Activated CD8-positive, alpha-beta memory T cell treated with anti-CD3 and anti-CD28 coated beads, Interleukin-2, amount 50 U/mL, for 1 hour (primary cell): ENCODE data around the gene FCRL6.

Experiments used
- DNase-seq: peaks from one replicate; pipeline ENCODE4 v3.0.0-alpha.2; 2020; ENCODE audit errors: extremely low read depth

Gene FCRL6

DNA sequence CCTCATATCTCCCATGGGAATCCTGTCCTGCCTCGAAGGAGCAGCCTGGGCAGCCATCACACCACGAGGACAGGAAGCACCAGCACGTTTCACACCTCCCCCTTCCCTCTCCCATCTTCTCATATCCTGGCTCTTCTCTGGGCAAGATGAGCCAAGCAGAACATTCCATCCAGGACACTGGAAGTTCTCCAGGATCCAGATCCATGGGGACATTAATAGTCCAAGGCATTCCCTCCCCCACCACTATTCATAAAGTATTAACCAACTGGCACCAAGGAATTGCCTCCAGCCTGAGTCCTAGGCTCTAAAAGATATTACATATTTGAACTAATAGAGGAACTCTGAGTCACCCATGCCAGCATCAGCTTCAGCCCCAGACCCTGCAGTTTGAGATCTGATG lies 33.2 kb downstream of the FCRL6 start:
- DNase-seq: no peak

DNA sequence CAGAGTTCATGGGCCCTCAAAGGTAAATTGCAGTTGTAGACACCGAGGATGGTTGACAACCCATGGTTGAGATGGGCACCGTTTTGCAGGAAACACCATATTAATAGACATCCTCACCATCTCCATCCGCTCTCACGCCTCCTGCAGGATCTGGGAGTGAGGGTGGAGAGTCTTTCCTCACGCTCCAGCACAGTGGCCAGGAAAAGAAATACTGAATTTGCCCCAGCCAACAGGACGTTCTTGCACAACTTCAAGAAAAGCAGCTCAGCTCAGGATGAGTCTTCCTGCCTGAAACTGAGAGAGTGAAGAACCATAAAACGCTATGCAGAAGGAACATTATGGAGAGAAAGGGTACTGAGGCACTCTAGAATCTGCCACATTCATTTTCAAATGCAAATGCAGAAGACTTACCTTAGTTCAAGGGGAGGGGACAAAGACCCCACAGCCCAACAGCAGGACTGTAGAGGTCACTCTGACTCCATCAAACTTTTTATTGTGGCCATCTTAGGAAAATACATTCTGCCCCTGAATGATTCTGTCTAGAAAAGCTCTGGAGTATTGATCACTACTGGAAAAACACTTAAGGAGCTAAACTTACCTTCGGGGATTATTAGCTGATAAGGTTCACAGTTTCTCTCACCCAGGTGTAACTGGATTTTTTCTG lies 33.8 kb downstream of the FCRL6 start:
- DNase-seq: no peak

DNA sequence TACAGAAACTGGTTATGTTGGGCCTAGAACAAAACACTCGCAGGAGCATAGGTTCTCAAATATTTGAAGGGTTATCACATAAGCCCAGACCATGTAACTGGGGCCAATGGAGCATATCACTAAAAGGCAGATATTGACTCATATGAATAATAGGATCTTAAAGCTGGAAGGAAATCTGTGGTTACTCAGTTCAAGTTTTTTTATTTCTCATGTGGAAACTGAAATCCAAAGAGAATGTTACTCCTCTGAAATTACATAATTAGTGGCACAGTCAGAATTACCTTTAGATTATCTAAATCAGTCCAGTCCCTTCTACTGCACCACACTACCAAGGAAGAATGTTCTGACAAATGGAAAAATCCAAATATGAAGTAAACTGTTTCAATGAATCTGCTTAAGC lies 36.6 kb downstream of the FCRL6 start:
- DNase-seq: no peak

DNA sequence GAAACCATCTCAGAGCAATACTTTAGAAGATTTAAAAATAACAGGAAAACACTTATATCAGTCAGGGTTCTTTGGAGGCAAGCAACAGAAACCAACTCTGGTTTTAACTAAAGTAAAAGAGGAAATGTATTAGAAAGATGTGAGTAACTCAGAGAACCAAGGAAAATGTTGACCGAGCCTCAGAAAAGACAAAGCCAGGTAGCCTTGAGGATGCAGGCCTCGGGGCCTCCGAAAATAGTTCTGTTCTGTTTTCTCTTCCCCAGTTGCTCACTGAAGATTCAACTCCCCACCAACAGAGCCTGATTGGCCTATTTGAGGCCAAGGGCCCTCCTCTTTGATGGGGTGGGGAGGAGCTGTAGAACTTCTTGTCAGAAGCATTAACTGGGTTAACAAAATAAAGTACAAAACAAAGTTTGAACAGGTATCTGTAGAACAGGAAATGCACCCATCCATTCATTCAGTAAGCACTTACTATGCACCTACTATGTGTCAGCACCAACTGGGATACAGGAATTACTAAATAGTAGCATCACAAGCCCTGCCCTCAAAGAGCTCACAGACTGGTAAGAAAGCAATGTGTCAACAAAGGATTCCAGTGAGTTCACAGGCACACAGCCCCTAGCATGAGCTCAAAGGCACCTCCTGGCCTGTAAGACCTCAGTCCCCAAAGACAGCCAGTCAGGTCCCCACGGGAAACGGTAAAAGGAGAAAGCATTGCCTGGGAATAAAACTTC lies 37.1 kb downstream of the FCRL6 start:
- DNase-seq: no peak

DNA sequence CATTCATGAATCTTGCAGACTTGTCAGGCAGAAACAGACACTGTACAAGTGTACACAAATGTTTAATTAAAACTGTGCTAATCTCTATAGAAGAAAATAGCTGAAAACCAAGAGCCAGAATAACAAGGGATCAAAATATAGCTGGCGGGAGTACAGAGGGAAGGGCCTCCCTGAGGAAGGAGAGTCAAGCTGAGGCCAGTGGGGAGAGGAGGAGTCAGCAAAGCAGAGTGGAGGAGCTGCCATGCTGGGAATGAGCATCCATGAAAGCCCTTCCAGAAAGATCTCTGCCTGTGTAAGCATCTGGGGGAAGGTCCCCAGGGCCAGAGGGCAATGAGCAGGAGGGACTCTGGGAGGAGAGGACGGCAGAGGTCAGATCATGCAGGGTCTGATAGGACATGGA lies 39.6 kb downstream of the FCRL6 start:
- no peak for DNase-seq

DNA sequence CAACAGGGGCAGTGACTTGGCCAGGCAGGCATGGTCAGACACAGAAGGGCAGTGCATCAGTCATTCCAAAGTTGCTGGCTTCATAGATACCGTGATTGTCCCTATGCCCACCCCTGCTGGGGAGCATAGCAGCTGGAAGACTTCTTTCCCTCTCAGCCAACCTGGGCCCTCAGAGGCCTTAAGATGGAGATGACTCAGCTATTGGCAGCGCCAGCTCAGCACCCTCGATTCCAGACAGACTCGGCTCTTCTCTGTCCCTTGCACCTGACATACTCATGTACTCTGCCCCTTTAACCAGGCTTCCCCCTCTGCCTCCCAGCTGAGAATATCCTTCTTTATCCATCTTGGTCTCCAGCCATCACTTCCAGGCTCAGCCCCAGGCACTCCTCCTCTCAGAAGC lies 41.3 kb downstream of the FCRL6 start:
- no peak for DNase-seq

DNA sequence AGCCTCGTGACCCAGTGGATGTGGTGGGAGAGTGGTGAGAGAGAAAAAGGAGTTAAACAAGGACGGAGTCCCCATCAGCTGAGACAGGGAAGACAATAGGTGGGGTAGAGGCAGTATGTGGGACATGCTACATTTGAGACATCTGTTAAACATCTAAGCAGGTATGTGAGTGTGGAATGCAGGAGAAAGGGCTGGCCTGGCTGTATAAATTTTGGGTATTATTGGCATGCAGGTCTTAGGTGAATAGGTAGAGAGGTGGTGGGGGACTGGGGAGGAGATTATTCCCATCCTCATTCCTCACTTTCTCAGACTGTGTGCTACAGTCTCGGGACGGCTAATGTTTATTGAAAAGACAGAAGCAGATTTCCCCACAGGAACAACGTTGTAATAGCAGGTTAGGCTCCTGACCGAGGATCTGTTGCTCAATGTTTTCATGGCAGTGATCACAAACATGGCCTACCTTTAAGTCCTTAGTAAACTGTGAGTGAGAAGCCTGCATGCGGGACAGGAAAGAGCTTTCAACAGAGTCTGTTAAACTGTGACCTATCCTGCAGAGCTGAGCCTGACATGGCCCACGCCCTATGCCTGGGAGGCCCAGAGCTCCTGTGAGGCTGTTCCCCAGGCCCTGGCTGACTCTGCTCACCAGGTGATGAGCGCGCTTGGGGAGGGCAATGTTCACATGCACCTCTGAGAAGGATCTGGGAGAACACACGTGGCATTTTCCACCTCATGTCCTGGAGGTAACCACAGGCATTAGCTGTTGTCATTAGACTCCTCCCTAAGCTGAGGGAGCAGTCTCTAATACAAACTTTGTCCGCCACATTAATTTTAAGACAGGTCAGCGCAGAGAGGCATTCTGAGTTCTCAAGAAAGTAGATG lies 43.8 kb downstream of the FCRL6 start:
- no peak for DNase-seq

DNA sequence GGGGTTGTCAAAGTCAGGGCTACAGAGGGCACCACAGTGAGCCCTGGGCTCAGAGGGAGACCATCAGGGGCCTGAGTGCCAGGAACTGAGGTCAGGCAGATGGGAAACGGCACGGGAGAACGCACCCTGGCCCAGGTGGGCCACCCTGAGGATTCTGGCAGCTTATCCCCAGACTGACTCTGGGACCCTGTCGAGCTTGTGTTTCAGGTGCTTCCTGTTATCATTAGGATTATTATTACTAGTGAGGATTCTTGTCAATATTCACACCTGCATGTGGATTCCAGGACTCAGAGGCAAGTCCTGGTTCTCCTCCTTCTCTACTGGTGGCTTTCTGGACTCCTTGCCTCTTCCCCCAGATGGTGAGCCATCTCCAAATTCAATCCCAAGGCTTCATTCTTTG lies 45.1 kb downstream of the FCRL6 start:
- DNase-seq: no peak

DNA sequence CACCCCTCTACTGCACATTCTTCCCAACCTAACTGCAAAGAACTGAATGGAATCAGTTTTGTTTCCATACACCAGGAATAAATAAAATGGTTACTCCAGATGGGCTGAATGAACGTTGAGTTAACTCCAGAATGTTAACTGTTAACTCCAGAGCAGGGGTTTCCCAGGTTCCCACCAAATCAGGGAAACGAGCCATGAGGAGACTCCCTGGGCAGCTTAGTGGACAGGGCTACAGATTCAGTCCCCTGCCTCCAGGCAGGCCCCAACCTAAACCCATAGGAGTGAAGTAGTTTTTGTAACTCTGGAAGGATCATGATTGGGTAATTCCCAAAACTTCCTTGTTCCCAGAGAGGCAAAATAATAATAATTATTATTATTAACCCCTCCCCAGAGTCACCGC lies 46.2 kb downstream of the FCRL6 start:
- no peak for DNase-seq

DNA sequence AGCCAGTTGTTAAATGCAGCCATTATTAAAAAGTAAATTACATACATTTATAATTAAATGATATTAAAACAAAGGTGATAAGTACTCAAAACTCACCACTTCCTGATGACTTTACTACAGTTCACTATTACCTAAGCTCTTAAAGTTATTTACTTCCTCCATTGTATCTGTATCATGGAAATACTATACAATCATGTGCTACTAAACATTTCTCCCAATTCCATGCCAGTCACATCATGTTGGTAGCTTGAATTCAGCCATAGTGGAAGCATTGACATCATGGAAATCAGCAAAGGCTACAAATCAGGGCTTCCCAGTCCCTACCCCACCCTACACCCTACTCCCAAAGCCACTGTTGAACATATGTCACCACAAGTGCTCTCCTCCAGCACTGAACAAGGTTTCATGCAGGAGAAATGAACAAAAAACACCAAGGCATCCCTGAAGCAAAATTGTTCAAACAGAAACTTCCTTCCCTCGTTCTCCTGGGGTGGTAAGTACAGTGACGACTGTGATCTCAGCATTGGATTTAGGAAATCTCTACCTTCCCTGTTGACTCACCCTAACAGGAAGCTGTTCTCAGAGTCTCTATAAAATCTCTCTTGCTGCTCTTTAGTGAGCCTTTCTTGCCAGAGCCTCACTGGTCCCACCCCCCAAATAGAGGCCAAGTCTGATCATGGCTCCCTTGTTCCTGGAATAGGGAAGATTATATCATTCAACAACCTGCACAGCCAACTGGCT lies 47.6 kb downstream of the FCRL6 start:
- no peak for DNase-seq

DNA sequence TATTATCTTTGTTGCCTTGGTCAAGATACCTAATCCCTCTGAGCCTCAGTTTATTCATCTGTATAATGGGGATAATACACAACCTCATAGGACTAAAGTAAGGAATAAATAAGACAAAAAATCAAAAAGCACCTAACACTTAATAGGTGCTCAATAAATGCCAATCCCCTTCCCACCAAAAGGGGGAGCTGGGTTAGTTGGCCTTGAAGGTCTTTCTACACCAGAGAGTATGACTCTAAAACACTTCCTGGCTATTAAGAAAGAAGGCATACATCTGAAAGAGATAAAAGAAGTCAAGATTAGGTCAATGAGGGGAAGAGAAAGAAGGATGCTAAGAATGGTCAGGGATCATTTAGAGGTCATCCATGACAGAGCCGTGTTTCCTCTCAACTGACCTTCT lies 49.2 kb downstream of the FCRL6 start:
- DNase-seq: no peak

DNA sequence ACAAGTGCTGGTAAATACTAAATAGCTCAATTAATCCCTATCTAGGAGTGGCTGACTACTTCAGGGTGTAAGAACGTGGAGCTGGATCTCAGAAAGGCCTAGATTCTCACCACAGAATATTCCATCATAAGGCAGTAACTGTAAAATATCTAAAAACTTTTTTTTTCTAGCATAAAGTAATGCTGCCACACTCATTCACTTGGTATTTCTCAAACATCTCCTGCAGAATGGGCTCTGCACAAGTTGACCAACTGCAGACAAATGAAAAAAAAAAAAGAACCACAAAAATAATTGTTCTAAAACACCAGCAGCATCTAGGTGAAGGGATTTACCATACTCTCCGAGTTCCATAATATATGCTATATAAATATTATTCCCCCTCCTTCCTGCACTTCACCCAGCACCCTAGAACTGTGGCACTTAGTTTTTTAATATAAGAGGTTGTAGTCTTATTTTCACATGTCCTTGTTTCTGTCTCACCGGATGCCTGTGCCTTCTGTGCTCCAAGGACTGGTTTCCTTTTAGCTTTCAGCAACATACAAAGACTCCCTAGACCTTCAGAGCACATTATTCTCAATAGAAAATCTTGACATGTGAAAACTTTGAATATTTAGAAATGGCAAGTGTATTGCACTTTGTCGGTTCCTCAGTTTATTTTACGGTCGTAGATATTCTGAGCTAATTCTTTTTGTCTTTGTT lies 51.4 kb downstream of the FCRL6 start:
- DNase-seq: no peak

DNA sequence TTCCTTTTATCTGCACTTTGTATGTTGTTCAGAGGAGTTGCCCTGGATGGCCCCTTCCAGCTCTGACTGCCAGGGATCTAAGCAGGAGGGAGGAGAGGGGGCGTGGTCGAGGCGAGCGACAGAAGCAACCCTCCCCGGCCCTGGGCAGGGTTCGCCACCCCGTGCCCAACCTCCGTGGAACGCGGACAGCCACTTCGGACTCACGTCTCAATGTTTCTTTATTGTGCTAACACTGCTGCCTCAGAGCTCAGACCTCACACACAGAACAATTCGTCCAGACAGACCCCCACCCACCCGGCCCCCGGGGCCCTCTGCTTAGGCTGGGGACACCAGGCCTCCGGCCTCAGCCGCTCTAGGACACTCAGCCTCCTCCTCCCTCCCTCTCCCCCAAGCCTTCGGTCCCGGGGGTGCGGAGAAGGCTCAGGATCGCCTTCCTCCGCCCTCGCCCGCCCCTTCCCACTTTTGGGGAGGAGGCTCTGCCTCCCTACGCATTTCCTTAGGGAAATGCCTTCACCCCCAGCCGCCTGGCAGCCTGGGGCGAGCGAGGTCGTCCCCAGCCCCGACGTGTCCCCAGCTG lies 52.0 kb downstream of the FCRL6 start:
- no peak for DNase-seq

DNA sequence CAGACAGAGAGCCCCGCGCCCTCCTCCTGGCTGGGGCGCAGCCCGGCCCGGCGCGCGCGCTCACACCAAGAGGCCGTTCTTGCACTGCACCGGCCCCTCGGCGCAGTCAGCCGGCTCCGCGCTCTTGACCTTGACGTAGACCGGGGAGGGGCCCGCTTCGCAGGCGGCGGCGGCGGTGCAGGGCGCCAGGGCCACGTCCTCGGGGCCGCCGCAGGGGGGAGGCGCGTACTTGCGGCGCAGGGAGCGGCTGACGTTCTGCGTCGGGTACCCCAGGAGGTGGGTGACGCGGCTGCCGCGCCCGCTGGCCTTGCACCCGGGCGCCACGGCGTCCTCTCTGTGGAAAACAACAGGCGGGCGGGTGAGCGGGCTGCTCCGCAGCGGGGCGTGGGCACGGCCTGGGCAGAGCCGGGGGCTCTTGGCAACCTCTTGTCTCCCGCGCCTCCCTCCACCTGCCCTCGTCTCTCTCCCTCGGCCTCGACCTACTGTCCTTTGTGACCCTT lies 52.6 kb downstream of the FCRL6 start:
- peak; percentile 43 for DNase-seq

DNA sequence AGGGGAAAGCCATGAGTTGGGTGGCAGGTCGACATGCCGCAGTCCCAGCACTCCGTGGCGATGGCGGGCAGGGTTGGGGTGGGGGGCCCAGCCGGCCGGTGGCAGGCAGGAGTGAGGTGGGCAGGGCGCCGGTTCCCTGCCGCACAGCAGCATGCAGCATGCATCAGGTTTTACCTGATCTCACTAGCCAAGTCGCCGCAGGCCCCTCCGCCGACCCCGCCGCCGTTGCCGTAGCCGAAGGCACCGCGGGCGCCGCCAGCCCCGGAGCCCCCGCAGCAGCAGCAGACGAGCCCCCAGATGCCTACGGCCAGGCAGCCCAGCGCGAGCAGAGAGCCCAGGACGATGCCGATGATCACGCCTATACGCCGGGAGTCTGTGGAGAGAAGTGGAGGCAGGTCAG lies 53.5 kb downstream of the FCRL6 start:
- no peak for DNase-seq

DNA sequence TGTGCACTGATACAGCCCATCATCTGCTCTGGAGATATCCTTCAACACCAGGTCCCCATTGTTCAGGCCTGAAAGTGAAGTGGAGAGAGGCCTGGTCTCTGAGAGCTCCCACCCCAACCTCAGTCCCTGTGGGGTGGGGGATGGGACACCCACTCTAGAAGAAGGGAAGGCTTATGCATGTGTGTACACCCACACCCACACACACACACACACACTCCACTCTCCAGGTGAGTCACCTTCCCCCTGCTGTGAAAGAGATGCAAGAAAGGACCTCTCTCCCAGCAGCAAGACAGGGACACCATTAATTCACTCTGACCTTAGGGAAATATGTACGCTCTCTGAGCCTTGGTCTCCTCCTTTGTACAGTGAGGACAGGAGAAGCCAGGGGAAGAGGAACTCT lies 54.4 kb downstream of the FCRL6 start:
- DNase-seq: no peak

DNA sequence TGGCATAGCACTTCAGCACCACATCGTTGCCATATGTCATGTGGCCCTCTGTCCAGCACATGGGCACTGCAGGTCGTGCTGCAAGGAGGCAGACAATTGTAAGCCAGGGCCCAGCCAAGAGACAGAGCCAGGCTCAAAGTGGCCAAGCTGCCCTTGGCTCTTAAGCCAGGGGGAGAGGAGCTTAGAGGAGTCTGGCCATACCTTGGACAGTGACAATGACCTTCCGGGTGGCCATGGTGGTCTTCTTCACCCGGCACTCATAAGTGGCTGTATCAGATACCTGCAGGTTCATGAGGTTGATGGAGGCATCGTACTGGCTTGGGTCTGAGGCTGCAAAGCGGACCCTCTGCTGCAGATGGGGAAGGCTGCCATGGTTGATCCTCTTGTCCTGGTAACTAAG lies 55.7 kb downstream of the FCRL6 start:
- no peak for DNase-seq

DNA sequence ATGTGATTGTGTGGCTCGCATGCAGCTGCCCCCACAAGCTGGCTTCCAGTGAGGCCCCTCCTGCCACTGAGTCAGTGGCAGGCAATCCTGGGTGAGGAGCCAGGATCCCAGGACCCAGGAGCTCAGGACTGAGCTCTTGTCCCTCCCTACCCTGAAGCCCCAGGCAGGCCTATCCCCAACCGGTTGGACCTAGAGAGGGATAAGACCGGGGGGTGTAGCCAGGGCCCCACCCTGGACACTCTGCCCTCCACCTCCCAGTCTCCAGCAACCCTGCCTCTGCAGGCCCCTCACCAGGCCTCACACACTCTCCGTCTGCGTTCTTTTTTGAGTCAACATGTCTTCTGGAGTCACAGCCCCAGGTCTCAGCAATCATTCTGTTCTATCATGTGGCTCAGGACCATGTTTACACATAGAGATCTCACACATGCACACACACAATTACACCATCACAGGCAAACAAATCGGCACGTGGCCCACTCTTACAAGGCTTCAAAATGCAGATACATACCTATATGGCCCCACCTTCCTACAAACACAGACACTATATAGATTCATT lies 57.7 kb downstream of the FCRL6 start:
- DNase-seq: no peak

DNA sequence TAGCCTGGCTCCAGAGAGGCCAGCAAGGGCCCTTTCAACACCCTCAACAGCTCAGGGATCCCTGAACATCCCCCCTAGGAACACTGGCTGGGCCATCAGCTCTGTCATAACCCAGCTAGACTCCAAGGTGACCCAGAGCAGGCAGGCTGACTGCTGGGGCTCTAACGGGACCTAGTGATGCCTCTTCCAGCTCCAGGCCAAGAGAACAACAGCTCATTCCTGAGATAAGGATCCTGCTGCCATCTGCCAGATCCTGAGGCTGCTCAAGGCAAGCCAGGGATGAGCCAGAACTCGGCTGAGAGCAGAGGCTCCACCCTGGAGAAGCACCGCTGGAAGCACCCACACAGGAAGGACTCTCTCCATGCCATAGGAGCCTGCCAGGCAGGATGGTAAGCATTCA lies 58.3 kb downstream of the FCRL6 start:
- DNase-seq: no peak

DNA sequence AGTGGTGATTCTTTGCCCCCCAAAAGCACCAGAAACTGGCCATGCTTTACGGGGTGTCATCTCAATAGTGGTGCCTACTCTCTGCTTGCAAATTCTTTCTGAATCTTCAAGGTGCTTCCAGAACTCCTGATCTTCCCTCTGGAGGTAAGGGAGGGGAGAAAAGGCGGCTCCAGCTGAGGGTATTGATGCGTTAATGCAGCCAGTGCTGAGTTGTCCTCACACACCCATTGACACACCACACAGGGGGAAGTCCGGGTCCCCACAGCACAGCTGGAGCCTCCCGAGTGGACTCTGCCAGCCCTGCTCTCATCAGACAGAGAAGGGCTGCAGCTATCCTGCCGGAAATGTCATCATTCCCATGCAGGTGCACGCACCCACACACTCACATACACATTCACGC lies 59.1 kb downstream of the FCRL6 start:
- DNase-seq: no peak

DNA sequence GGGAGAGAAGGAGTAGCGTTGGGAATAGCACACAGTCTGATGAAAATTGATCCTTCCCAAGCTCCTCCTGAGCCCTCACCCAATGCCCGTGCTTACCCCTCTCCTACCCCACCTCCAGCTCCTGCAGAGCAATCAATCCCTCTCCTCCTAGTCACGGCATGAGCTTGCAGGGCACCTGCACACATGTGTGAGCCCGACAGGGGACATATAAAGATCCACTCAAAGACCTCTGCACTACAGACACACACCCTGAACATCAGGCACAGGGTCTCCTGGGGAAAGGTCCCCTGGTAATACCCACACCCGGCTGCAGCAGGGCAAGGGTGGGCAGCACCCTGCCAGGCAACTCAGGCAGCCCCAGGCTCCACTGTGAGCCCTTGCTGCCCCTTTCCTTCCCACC lies 59.9 kb downstream of the FCRL6 start:
- DNase-seq: no peak
